HepG2 (cell line): ENCODE results near the gene RIPK1. TPM values are rescaled to one million over a fixed set of nuclear protein-coding genes. Genes with fewer than 3 reads are reported as not detected.

Experiments used
- E2F1 ChIP-seq: sonication (generic); formaldehyde crosslinking; IDR thresholded peaks from 2 replicates; pipeline ENCODE4 v1.5.0; 2020; ENCODE audit warnings: missing genetic modification reagents
- HNRNPH1 ChIP-seq: fragments of 200-400 bp; formaldehyde crosslinking; optimal IDR thresholded peaks from 2 replicates; pipeline ENCODE3; 2017; ENCODE audit warnings: mild to moderate bottlenecking, low read depth, low read length
- JUND ChIP-seq: sonication (generic); formaldehyde crosslinking; IDR thresholded peaks from 2 replicates; pipeline ENCODE4 v1.8.0; 2022; ENCODE audit warnings: mild to moderate bottlenecking, missing genetic modification reagents
- NFE2 ChIP-seq: sonication (generic); formaldehyde crosslinking; IDR thresholded peaks from 2 replicates; pipeline ENCODE4 v1.4.0; 2020; ENCODE audit warnings: missing genetic modification reagents
- PATZ1 ChIP-seq: sonication (generic); formaldehyde crosslinking; IDR thresholded peaks from 2 replicates; pipeline ENCODE4 v1.4.0; 2020; ENCODE audit warnings: missing genetic modification reagents
- RBFOX2 ChIP-seq: fragments of 200-400 bp; formaldehyde crosslinking; IDR thresholded peaks from 2 replicates; pipeline ENCODE4 v1.6.1; 2017; ENCODE audit warnings: low read depth, mild to moderate bottlenecking, low read length
- ZFAT ChIP-seq: sonication (generic); formaldehyde crosslinking; conservative IDR thresholded peaks from 2 replicates; pipeline ENCODE4 v1.8.1; 2023; ENCODE audit warnings: missing genetic modification reagents, inconsistent platforms
- ZFP91 ChIP-seq: sonication (generic); formaldehyde crosslinking; IDR thresholded peaks from 2 replicates; pipeline ENCODE4 v1.9.0; 2022; ENCODE audit warnings: missing genetic modification reagents, mild to moderate bottlenecking, borderline replicate concordance
- ZNF225 ChIP-seq: sonication (generic); formaldehyde crosslinking; IDR thresholded peaks from 2 replicates; pipeline ENCODE4 v1.4.0; 2020; ENCODE audit warnings: mild to moderate bottlenecking, missing genetic modification reagents
- ZNF274 ChIP-seq: sonication (generic); formaldehyde crosslinking; IDR thresholded peaks from 2 replicates; pipeline ENCODE4 v1.5.1; 2020; ENCODE audit warnings: mild to moderate bottlenecking, missing genetic modification reagents
- ZNF354B ChIP-seq: sonication (generic); formaldehyde crosslinking; IDR thresholded peaks from 2 replicates; pipeline ENCODE4 v1.8.0; 2022; ENCODE audit warnings: mild to moderate bottlenecking, missing genetic modification reagents
- ZNF382 ChIP-seq: sonication (generic); formaldehyde crosslinking; IDR thresholded peaks from 2 replicates; pipeline ENCODE4 v1.5.0; 2020; ENCODE audit warnings: missing genetic modification reagents, mild to moderate bottlenecking, borderline replicate concordance
- ZNF574 ChIP-seq: sonication (generic); formaldehyde crosslinking; IDR thresholded peaks from 2 replicates; pipeline ENCODE4 v1.4.0; 2020; ENCODE audit warnings: missing genetic modification reagents
- ZNF710 ChIP-seq: sonication (generic); formaldehyde crosslinking; IDR thresholded peaks from 2 replicates; pipeline ENCODE4 v1.5.0; 2020; ENCODE audit warnings: mild to moderate bottlenecking, missing genetic modification reagents, borderline replicate concordance
- ZNF761 ChIP-seq: sonication (generic); formaldehyde crosslinking; conservative IDR thresholded peaks from 2 replicates; pipeline ENCODE4 v1.4.0; 2020; ENCODE audit warnings: mild to moderate bottlenecking, missing genetic modification reagents
- polyA plus RNA-seq, 8 experiments: library from polyadenylated mRNA; depleted of rRNA in 3 of 8; stranded (reverse) in 7 of 8; unstranded in 1 of 8; fragments of >200 nt; fragmentation: Illumina TruSeq in 4 of 8; extraction: Trizol in 4 of 8; gene quantifications; 2 replicates each; pipeline versions ENCODE4 v1.2.1 to v1.2.3, GENCODE V29; 2011 to 2016; ENCODE audit warnings: low read depth in 4 of 8, missing spikeins in 1 of 8, mixed read lengths in 1 of 8; ENCODE audit not compliant: insufficient read depth in 1 of 8
- total RNA-seq, 5 experiments: library from RNA; depleted of rRNA; stranded (reverse); fragments of >200 nt; fragmentation: Illumina TruSeq; extraction: Trizol; gene quantifications; 2 replicates each; pipeline ENCODE4 v1.2.3, GENCODE V29; 2016; ENCODE audit warnings: low read depth in 1 of 5
- TF ChIP-seq, protein P1 (sequence below): sonication (generic); formaldehyde crosslinking; IDR thresholded peaks from 2 replicates; pipeline ENCODE4 v1.4.0; 2020; ENCODE audit warnings: missing genetic modification reagents, borderline replicate concordance

The RIPK1 gene
- total and polyA plus RNA-seq, 2 of the 13 experiments (the other 11 are each of a cell fraction or from before 2014, with no cell fraction given) = 9.0 to 10.3 TPM

GRCh38 chr6:3162565-3163247 is 94.4 kb downstream of the RIPK1 start (continued):
- TF ChIP-seq ZNF574 (CRISPR knock-in tag) (peak; percentile 82), E2F1 (peak; percentile 74), ZFP91 (CRISPR knock-in tag) (peak; percentile 92; the same call in 1 of the 2 replicates), HNRNPH1 (no peak), RBFOX2 (peak; percentile 96), NFE2 (CRISPR knock-in tag) (no peak), PATZ1 (CRISPR knock-in tag) (peak; percentile 91), JUND (no peak), ZNF382 (no peak), ZNF761 (CRISPR knock-in tag) (peak; percentile 90; the same call in 1 of the 2 replicates), ZFAT (CRISPR knock-in tag) (no peak), ZNF225 (CRISPR knock-in tag) (peak; percentile 93), ZNF274 (no peak; the same call in 1 of the 2 replicates), ZNF710 (peak; percentile 73; the same call in 1 of the 2 replicates), ZNF354B (no peak)
- TF ChIP-seq, protein P1, sequence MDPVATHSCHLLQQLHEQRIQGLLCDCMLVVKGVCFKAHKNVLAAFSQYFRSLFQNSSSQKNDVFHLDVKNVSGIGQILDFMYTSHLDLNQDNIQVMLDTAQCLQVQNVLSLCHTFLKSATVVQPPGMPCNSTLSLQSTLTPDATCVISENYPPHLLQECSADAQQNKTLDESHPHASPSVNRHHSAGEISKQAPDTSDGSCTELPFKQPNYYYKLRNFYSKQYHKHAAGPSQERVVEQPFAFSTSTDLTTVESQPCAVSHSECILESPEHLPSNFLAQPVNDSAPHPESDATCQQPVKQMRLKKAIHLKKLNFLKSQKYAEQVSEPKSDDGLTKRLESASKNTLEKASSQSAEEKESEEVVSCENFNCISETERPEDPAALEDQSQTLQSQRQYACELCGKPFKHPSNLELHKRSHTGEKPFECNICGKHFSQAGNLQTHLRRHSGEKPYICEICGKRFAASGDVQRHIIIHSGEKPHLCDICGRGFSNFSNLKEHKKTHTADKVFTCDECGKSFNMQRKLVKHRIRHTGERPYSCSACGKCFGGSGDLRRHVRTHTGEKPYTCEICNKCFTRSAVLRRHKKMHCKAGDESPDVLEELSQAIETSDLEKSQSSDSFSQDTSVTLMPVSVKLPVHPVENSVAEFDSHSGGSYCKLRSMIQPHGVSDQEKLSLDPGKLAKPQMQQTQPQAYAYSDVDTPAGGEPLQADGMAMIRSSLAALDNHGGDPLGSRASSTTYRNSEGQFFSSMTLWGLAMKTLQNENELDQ (CRISPR knock-in tag) = no peak
